Ovary (tissue), 9 donors: Measurements from ENCODE around the gene TIMP2. TPM values are rescaled to one million over a fixed set of nuclear protein-coding genes. Genes with fewer than 3 reads are reported as not detected.
"Not testable (repeated sequence)": the region's sequence is repeated elsewhere in the genome, so short reads cannot be mapped to it uniquely, and the experiment has no call there.

ENCODE experiments used
- DNase-seq, 5 donors: peaks; one replicate each; pipeline ENCODE4 v3.0.0-alpha.2; 2019 to 2020
- H3K27ac ChIP-seq, 2 donors: fragments of 200-600 bp; one replicate each; pipeline versions ENCODE4 v1.5.1 to v1.8.0; 2019 to 2022
- H3K27me3 ChIP-seq: fragments of 200-600 bp; one replicate; pipeline ENCODE4 v1.8.0; 2022
- H3K36me3 ChIP-seq: fragments of 200-600 bp; sonication (generic); one replicate; pipeline ENCODE4 v1.5.1; 2019
- H3K4me1 ChIP-seq: one replicate; pipeline ENCODE4 v1.8.1; 2013; ENCODE audit warnings: mild to moderate bottlenecking, moderate library complexity; ENCODE audit not compliant: insufficient read depth
- H3K4me3 ChIP-seq: fragments of 200-600 bp; sonication (generic); one replicate; pipeline ENCODE4 v1.5.1; 2017
- H3K9me3 ChIP-seq, 2 donors: fragments of 200-600 bp in 1 of 2; sonication (generic) in 1 of 2; one replicate each; pipeline versions ENCODE4 v1.5.1 to v1.8.1; 2013 to 2019; ENCODE audit warnings: mild to moderate bottlenecking in 1 of 2, moderate library complexity in 1 of 2
- EP300 ChIP-seq: sonication (generic); formaldehyde crosslinking; IDR thresholded peaks from one replicate; pipeline ENCODE4 v1.6.1; 2017; ENCODE audit warnings: antibody characterized with exemption
- POLR2A ChIP-seq: fragments of 450-650 bp; IDR thresholded peaks from one replicate; pipeline ENCODE4 v1.6.1; 2017; ENCODE audit warnings: antibody characterized with exemption, mild to moderate bottlenecking, moderate library complexity
- WGBS, 3 donors: extraction: QIAGEN DNeasy Blood & Tissue Kit in 1 of 3; methylation state at CpG; one replicate each; pipeline versions ENCODE4 v1.1.5 to v1.1.7; 2013 to 2017; 5-methylcytosine and 5-hydroxymethylcytosine counted together
- intact Hi-C, 4 donors: fragments of 100-400 bp; cut with DNase I; formaldehyde crosslinking; loops; one replicate each; pipeline versions ENCODE4 v1.11.0 to v1.15.1; 2022 to 2023
- polyA plus RNA-seq, 2 donors: library from polyadenylated mRNA; stranded (reverse); fragments of 200-250 nt in 1 of 2; fragments of 350-450 nt in 1 of 2; fragmentation: Illumina TruSeq in 1 of 2; extraction: RNeasy Lipid Tissue Mini Kit (QIAGEN cat#74804) in 1 of 2; gene quantifications; one replicate each; pipeline ENCODE4 v1.2.3, GENCODE V29; 2013 to 2014
- total RNA-seq, 7 donors: library from RNA; depleted of rRNA in 2 of 7; stranded (reverse); fragments of >200 nt in 2 of 7; fragmentation: NEBNext Ultra II Directional in 3 of 7; extraction: Animal tissue kit (Norgen Biotek cat#: 25700) in 3 of 7; gene quantifications; one replicate each; pipeline versions ENCODE4 v1.1.0 to v1.2.4, GENCODE V29; 2016 to 2023
- TF ChIP-seq, protein P1 (sequence below), 3 donors: fragments of 450-650 bp in 2 of 3; fragments of 200-600 bp in 1 of 3; IDR thresholded peaks; one replicate each; pipeline versions ENCODE4 v1.5.1 to v1.8.0; 2016 to 2022; ENCODE audit warnings: antibody characterized with exemption in 3 of 3, mild to moderate bottlenecking in 1 of 3
- donor health status: DM: no; HTN: no; CAD: no; lungs with moderate emphysema.
- donor health status: DM: no; HTN: no; CAD: no.
- donor health status: Bipolar disorder and iron deficiency.
- donor health status: DM: yes; HTN: yes; CAD: no.
- donor health status: DM: no; HTN: no; CAD: no.
- donor health status: DM: yes; HTN: yes; CAD: no.

TIMP2 gene
- total and polyA plus RNA-seq, 9 donors: 221 to 1,422 (median 693) TPM

DNA sequence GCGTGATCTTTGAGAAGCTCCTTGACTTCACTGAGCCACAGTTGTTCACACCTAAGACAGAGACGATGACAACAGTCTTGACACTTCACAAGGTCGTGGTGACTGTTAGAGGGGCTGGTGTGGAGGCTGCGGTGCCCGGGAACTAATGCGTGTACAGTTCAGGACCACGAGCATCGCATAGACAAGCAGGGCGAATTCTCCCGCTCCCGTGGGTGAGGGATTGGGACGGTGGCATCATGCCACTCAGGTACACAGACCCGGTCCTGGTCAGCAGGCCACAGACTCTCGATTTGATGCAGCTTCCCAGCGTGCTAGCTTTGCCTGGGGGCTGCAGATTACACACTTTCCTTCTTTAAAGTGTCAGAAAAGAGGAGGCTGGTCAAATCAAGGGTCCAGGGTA is 46.9 kb downstream of the TIMP2 start:
- Histone ChIP-seq H3K4me3 (no peak overlapping the region), H3K36me3 (no peaks in the 10 kb centered on the region), H3K9me3 (no peaks in the 10 kb centered on the region), H3K4me1 (peaks cover 32% of the 10 kb centered on the region), H3K27ac (no peak overlapping the region), H3K27me3 (no peaks in the 10 kb centered on the region)
- DNase-seq: no peak
- intact Hi-C loops: no loop called here
- 81 to 90% (median 87%) methylated on average over 15 of the region's 15 CpGs for WGBS, 3 donors
- TF ChIP-seq POLR2A: no peak
- TF ChIP-seq EP300: no peak
- TF ChIP-seq, protein P1, sequence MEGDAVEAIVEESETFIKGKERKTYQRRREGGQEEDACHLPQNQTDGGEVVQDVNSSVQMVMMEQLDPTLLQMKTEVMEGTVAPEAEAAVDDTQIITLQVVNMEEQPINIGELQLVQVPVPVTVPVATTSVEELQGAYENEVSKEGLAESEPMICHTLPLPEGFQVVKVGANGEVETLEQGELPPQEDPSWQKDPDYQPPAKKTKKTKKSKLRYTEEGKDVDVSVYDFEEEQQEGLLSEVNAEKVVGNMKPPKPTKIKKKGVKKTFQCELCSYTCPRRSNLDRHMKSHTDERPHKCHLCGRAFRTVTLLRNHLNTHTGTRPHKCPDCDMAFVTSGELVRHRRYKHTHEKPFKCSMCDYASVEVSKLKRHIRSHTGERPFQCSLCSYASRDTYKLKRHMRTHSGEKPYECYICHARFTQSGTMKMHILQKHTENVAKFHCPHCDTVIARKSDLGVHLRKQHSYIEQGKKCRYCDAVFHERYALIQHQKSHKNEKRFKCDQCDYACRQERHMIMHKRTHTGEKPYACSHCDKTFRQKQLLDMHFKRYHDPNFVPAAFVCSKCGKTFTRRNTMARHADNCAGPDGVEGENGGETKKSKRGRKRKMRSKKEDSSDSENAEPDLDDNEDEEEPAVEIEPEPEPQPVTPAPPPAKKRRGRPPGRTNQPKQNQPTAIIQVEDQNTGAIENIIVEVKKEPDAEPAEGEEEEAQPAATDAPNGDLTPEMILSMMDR (IDR thresholded peaks at IDR 0.05): no peak

DNA sequence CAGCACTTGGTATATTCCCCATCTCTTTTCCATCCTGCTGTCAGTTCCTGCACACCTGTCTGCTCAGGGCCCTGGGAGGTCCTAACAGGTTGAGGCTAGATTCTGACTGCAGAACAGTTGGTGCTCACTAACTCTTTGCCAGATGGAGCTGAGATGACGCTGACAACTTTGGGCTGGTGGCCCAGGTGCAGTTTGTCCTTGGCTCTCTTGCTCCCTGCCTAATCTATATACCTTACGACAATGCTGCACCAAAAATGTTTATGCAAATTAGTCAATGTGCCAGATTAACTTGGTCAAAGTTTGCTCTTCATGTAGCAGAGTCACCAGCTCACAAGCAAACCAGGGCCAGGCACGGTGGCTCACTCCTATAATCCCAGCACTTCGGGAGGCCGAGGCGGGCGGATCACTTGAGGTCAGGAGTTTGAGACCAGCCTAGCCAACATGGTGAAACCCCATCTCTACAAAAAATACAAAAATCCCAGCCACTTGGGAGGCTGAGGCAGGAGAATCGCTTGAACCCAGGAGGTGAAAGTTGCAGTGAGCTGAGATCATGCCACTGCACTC is 48.2 kb downstream of the TIMP2 start:
- peaks cover 20% of the 10 kb centered on the region for H3K4me1 ChIP-seq
- H3K27ac ChIP-seq, H3K27me3 ChIP-seq, DNase-seq, H3K4me3 ChIP-seq, intact Hi-C loops, H3K9me3 ChIP-seq, H3K36me3 ChIP-seq: not testable (repeated sequence)
- WGBS, 3 donors: 82 to 93% (median 92%) methylated on average over 8 of the region's 8 CpGs

DNA sequence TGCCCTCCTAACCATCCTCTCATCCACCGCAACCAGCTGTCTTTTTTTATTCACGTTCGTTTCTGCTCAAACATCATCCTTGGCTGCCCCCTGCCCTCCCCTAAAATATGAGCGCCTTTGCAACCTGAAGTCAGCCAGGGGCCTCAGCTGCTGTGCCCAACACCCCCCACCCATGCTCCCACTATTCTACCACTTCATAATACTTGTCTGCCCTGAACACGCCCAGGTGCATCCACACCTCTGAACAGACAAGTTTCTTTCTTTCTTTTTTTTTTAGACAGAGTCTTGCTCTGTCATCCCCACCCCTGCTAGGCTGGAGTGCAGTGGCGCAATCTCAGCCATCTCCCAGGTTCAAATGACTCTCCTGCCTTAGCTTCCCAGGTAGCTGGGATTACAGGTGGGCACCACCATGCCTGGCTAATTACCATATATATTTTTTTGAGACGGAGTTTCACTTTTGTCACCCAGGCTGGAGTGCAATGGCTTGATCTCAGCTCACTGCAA is 49.0 kb downstream of the TIMP2 start:
- Histone ChIP-seq H3K9me3 (no peaks in the 10 kb centered on the region), H3K4me3 (no peak overlapping the region), H3K27ac (peak overlapping the region in 1 of 2 donors; percentile 18), H3K36me3 (no peaks in the 10 kb centered on the region), H3K4me1 (peaks cover 20% of the 10 kb centered on the region), H3K27me3 (no peaks in the 10 kb centered on the region)
- WGBS, 3 donors: 68 to 85% (median 83%) methylated on average over 7 of the region's 7 CpGs
- TF ChIP-seq EP300 (no peak), POLR2A (no peak)
- TF ChIP-seq, protein P1 (IDR thresholded peaks at IDR 0.05): no peak
- DNase-seq: no peak
- intact Hi-C loops: no loop called here

DNA sequence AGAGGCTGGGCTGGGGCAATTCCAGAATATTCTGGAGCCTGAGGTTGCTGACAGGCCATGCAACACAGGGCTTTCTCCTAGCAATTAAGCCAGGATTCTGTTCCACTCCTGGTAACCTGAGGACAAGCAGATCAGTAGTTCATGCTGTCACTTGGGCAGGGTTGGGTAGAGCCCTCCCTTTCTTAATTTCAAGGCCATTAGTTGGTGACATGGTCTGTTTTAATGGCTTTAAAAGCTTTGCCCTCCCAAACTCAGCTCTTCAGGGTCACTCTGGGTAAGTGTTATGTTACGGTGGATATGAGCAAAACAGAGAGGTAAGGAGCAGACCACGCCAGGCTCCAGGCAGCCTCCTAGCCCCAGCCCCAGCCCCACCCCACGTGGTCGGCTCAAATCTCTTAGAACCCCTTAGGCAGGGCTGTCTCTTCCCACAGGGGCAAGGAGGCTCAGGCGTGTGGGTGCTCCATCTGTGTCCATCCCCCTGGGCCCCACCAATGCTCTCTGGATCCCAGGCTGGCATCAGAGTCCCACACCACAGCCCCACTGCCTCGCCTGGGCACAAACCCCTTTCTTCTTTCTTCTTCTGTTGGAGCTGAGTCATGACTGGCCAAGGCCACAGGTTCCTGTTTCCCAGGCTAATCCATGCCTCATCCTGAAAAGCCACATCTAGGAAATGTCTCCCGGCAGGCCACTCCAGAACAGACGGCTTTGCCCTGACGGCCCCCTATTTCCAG is 49.7 kb downstream of the TIMP2 start:
- TF ChIP-seq EP300 (no peak), POLR2A (no peak)
- TF ChIP-seq, protein P1 (IDR thresholded peaks at IDR 0.05): no peak
- whole genome bisulfite sequencing, 3 donors: 67 to 76% (median 72%) methylated on average over 9 of the region's 9 CpGs
- Histone ChIP-seq H3K36me3 (no peaks in the 10 kb centered on the region), H3K27ac (peak overlapping the region in 1 of 2 donors; percentile 18), H3K4me1 (peaks cover 18% of the 10 kb centered on the region), H3K27me3 (no peaks in the 10 kb centered on the region), H3K9me3 (no peaks in the 10 kb centered on the region), H3K4me3 (no peak overlapping the region)
- DNase-seq: no peak
- intact Hi-C loops: no loop called here
